A549 (cell line): Measurements from ENCODE around the gene OTUB2. TPM values are rescaled to one million over a fixed set of nuclear protein-coding genes. Genes with fewer than 3 reads are reported as not detected.

Experiments
- ATAC-seq, 2 experiments: fragments of 200-7000 bp in 1 of 2; fragments of >200 bp in 1 of 2; cut with Nextera tagmentation in 1 of 2; cut with Tn5 transposase in 1 of 2; 3 replicates each; pipeline versions ENCODE4 v1.8.0 to v1.9.1; 2018 to 2020; ENCODE audit warnings: mild to moderate bottlenecking in 1 of 2, moderate library complexity in 1 of 2
- CTCF ChIA-PET: fragments of 300-600 bp; sonication (Branson Sonifier 250); formaldehyde crosslinking; extraction: SDS; loops from one replicate; lab custom pipeline; 2021; ENCODE audit warnings: antibody characterized with exemption, inconsistent platforms; lab: Yijun Ruan, JAX
- POLR2A ChIA-PET: fragments of 350-600 bp; formaldehyde crosslinking; extraction: SDS; loops from one replicate; lab custom pipeline; 2021; ENCODE audit warnings: antibody characterized with exemption, inconsistent platforms; lab: Yijun Ruan, JAX
- DNase-seq, 2 experiments: peaks; one replicate each; pipeline versions ENCODE4 v3.0.0 to v3.0.0-alpha.2; 2011 to 2016; ENCODE audit warnings: low read depth in 1 of 2, low spot score in 1 of 2
- FAIRE-seq: peaks from 2 replicates; lab custom pipeline; 2011; peaks lifted over from hg19 to GRCh38; lab: Jason Lieb, UNC
- H3K27ac ChIP-seq, 2 experiments: fragments of >200 bp; sonication (Bioruptor Twin); formaldehyde crosslinking; 3 replicates each; pipeline ENCODE4 v1.5.1; 2016 to 2017
- H3K4me1 ChIP-seq: fragments of >200 bp; sonication (Bioruptor Twin); formaldehyde crosslinking; 3 replicates; pipeline ENCODE4 v1.6.1; 2016
- H3K4me2 ChIP-seq: fragments of >200 bp; sonication (Bioruptor Twin); formaldehyde crosslinking; 3 replicates; pipeline ENCODE4 v1.6.1; 2016
- H3K4me3 ChIP-seq: fragments of >200 bp; sonication (Bioruptor Twin); formaldehyde crosslinking; 3 replicates; pipeline ENCODE4 v1.5.1; 2016
- H3K9me3 ChIP-seq: fragments of >200 bp; sonication (Bioruptor Twin); formaldehyde crosslinking; 3 replicates; pipeline ENCODE4 v1.6.1; 2016
- BCL3 ChIP-seq: fragments of >200 bp; sonication (Bioruptor Twin); formaldehyde crosslinking; IDR thresholded peaks from 3 replicates; pipeline ENCODE4 v1.6.1; 2016
- BHLHE40 ChIP-seq: IDR thresholded peaks from 2 replicates; pipeline ENCODE4 v1.6.1; 2012; ENCODE audit warnings: low read depth, low read length, inconsistent platforms
- HEYL ChIP-seq: fragments of 250-450 bp; sonication (Bioruptor Pico); IDR thresholded peaks from 2 replicates; pipeline ENCODE4 v1.8.0; 2021; ENCODE audit warnings: mild to moderate bottlenecking, moderate library complexity
- HOXB5 ChIP-seq: fragments of 250-450 bp; sonication (Bioruptor Pico); IDR thresholded peaks from 2 replicates; pipeline ENCODE4 v1.5.0; 2020; ENCODE audit warnings: mild to moderate bottlenecking, moderate library complexity
- KDM5A ChIP-seq: fragments of 200-600 bp; sonication (generic); IDR thresholded peaks from 2 replicates; pipeline ENCODE4 v1.6.1; 2016; ENCODE audit warnings: antibody characterized with exemption, mild to moderate bottlenecking
- MAFK ChIP-seq: fragments of 450-650 bp; IDR thresholded peaks from 2 replicates; pipeline ENCODE4 v1.6.1; 2014; ENCODE audit not compliant: partially characterized antibody
- NPAS2 ChIP-seq: fragments of 250-450 bp; sonication (Bioruptor Pico); IDR thresholded peaks from 2 replicates; pipeline ENCODE4 v1.8.0; 2022; ENCODE audit warnings: mild to moderate bottlenecking, moderate library complexity, borderline replicate concordance
- NR3C1 ChIP-seq: fragments of >200 bp; sonication (Bioruptor Twin); formaldehyde crosslinking; IDR thresholded peaks from 3 replicates; pipeline ENCODE4 v1.6.1; 2017
- RARB ChIP-seq: fragments of 250-450 bp; sonication (Bioruptor Pico); IDR thresholded peaks from 2 replicates; pipeline ENCODE4 v1.8.0; 2021; ENCODE audit warnings: mild to moderate bottlenecking, moderate library complexity
- REST ChIP-seq: fragments of 200-600 bp; sonication (generic); IDR thresholded peaks from 2 replicates; pipeline ENCODE4 v1.6.1; 2016; ENCODE audit warnings: antibody characterized with exemption, mild to moderate bottlenecking, moderate library complexity
- RNF2 ChIP-seq: fragments of 200-600 bp; sonication (generic); IDR thresholded peaks from 2 replicates; pipeline ENCODE4 v1.6.1; 2016; ENCODE audit warnings: low read depth, mild to moderate bottlenecking, antibody characterized with exemption, moderate library complexity, borderline replicate concordance
- ZFP36 ChIP-seq: fragments of 450-650 bp; IDR thresholded peaks from 2 replicates; pipeline ENCODE4 v1.6.1; 2014; ENCODE audit warnings: borderline replicate concordance; ENCODE audit not compliant: partially characterized antibody
- WGBS: methylation state at CpG from one replicate; pipeline ENCODE4 v1.1.6; 2017; ENCODE audit errors: missing lambda C conversion rate; 5-methylcytosine and 5-hydroxymethylcytosine counted together
- polyA plus RNA-seq, 4 experiments: library from polyadenylated mRNA; depleted of rRNA in 3 of 4; stranded (reverse); fragments of >200 nt; fragmentation: RNase III in 1 of 4; extraction: RNeasy Plus Mini Kit Qiagen cat#74134 plus additional on column Dnase treatment in 1 of 4; gene quantifications; 2 replicates in 3 of 4; 3 replicates in 1 of 4; pipeline ENCODE4 v1.2.3, GENCODE V29; 2011 to 2017
- TF ChIP-seq, protein P1 (sequence below): IDR thresholded peaks from 2 replicates; pipeline ENCODE4 v1.6.1; 2012

Gene OTUB2
- polyA plus RNA-seq, 2 of the 4 experiments (the other 2 are of a cell fraction) = 1.2 to 2.5 TPM

GRCh38 chr14:94005324-94006073 lies 20.6 kb upstream of the OTUB2 start:
- DNase-seq (no peak), ATAC-seq (peak in 1 of 2 experiments; percentile 28; a peak in 1 of 6 replicates)

GRCh38 chr14:94008234-94008633 lies 17.9 kb upstream of the OTUB2 start:
- no peak for DNase-seq
- no peak overlapping the region for H3K27ac ChIP-seq
- no peak overlapping the region for H3K4me2 ChIP-seq
- ChIA-PET CTCF (interaction anchor here (0.6 to 3.1 kb wide), 4 partner anchors 28 to 239 kb away, joined by 3 to 16 read pairs (median 4); no protein-coding TSS in a partner anchor), POLR2A (no interaction called here)
- peaks cover 17% of the 10 kb centered on the region; the same call in 2 of the 3 replicates for H3K4me1 ChIP-seq
- no peak for FAIRE-seq
- no peak overlapping the region for H3K4me3 ChIP-seq
- ATAC-seq = no peak
- peak; percentile 12 for TF ChIP-seq ZFP36
- TF ChIP-seq REST = no peak
- 25% methylated on average over 3 of the region's 3 CpGs for WGBS
- H3K9me3 ChIP-seq = no peaks in the 10 kb centered on the region

More at GRCh38 chr14:94005324-94006073, 20.6 kb upstream of the OTUB2 start:
- FAIRE-seq = no peak
- H3K4me1 ChIP-seq = 0 out of 3 replicates have a peak, but pooled peaks cover 7% of the 10 kb centered on the region
- POLR2A ChIA-PET = no interaction called here
- CTCF ChIA-PET = interaction anchor here (0.7 to 12.5 kb wide), 8 partner anchors 14 to 131 kb away, joined by 3 to 400 read pairs (median 5); no protein-coding TSS in a partner anchor
- no peak overlapping the region for H3K4me2 ChIP-seq
- no peaks in the 10 kb centered on the region for H3K9me3 ChIP-seq
- H3K27ac ChIP-seq = no peak overlapping the region
- TF ChIP-seq BCL3 (no peak), HOXB5 (CRISPR knock-in tag) (no peak), BHLHE40 (0 out of 2 replicates have a peak, but pooled peaks have one; percentile 19)
- no peak overlapping the region for H3K4me3 ChIP-seq
- 26% methylated on average over 14 of the region's 14 CpGs for WGBS

GRCh38 chr14:94009767-94010166 lies 16.4 kb upstream of the OTUB2 start:
- TF ChIP-seq MAFK (peak; percentile 41), HEYL (CRISPR knock-in tag) (no peak)
- DNase-seq (no peak), ATAC-seq (peak; percentile 21 to 24; a peak in 2 of 6 replicates), FAIRE-seq (no peak)
- Histone ChIP-seq H3K4me3 (no peak overlapping the region), H3K4me2 (no peak overlapping the region; the same call in 2 of the 3 replicates), H3K4me1 (peaks cover 17% of the 10 kb centered on the region; the same call in 2 of the 3 replicates), H3K9me3 (no peaks in the 10 kb centered on the region), H3K27ac (0 out of 6 replicates have a peak overlapping the region, but pooled peaks of 1 of the 2 experiments have one; percentile 15)
- CTCF ChIA-PET = interaction anchor here (1.2 to 3.1 kb wide), 4 partner anchors 10 to 171 kb away, joined by 3 to 16 read pairs (median 6); no protein-coding TSS in a partner anchor
- POLR2A ChIA-PET = no interaction called here
- WGBS = 27% methylated on average over 4 of the region's 4 CpGs

DNA sequence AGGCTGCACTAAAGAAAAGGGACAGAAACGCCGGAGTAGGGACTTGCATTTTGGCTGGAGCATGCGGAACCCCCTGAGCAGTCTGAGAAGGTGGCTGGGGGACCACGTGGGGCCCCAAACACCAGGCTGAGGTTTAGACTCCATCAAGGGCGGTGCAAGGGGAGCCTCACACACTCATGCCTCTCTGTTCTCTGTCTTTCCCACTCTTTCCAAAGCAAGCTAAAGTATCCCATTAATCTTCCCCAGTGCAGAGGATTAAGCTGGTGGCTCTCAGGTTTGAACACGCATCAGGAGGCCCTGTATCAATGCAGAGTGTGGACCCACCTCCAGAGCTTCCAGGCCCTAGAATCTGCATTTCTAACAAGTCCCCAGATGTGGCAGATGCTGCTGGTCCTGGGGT lies 15.5 kb upstream of the OTUB2 start:
- CTCF ChIA-PET = interaction anchor here (0.9 to 2.4 kb wide), 6 partner anchors 9 to 170 kb away, joined by 3 to 19 read pairs (median 8); no protein-coding TSS in a partner anchor
- ATAC-seq (no peak), DNase-seq (no peak), FAIRE-seq (no peak)
- no peaks in the 10 kb centered on the region for H3K9me3 ChIP-seq
- POLR2A ChIA-PET = no interaction called here
- 0 out of 6 replicates have a peak overlapping the region, but pooled peaks of 1 of the 2 experiments have one; percentile 57 for H3K27ac ChIP-seq
- TF ChIP-seq, protein P1, sequence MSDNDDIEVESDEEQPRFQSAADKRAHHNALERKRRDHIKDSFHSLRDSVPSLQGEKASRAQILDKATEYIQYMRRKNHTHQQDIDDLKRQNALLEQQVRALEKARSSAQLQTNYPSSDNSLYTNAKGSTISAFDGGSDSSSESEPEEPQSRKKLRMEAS = no peak
- TF ChIP-seq HEYL (CRISPR knock-in tag) = no peak
- TF ChIP-seq HOXB5 (CRISPR knock-in tag) = no peak
- TF ChIP-seq RNF2 = no peak
- TF ChIP-seq NR3C1 = no peak
- TF ChIP-seq KDM5A = no peak
- no peak for TF ChIP-seq NPAS2 (CRISPR knock-in tag)
- TF ChIP-seq RARB = no peak
- TF ChIP-seq, all 56 proteins: peak for 0
- no peak overlapping the region for H3K4me3 ChIP-seq
- 79% methylated on average over 6 of the region's 6 CpGs for WGBS
- H3K4me2 ChIP-seq = no peak overlapping the region
- peaks cover 17% of the 10 kb centered on the region; the same call in 2 of the 3 replicates for H3K4me1 ChIP-seq
